Activated T-cell treated with anti-CD3 and anti-CD28 coated beads, Interleukin-2, amount 50 U/mL, for 72 hours (primary cell): ENCODE measurements around the gene RRAD. TPM values are rescaled to one million over a fixed set of nuclear protein-coding genes. Genes with fewer than 3 reads are reported as not detected.
"Not testable (repeated sequence)": the region's sequence is repeated elsewhere in the genome, so short reads cannot be mapped to it uniquely, and the experiment has no call there.

Source experiments
- ATAC-seq, 2 donors: fragments of 150-1000 bp; cut with Tn5 transposase; replicated peaks in 1 of 2; 2 replicates each; pipeline ENCODE4 v1.10.0; 2021; ENCODE audit warnings: moderate library complexity in 2 of 2, mild to moderate bottlenecking in 1 of 2
- DNase-seq, 2 donors: peaks; one replicate each; pipeline ENCODE4 v3.0.0; 2021 to 2022; ENCODE audit warnings: mixed read lengths in 1 of 2
- H3K27ac Mint-ChIP-seq: one replicate; pipeline ENCODE4 v1.8.0; 2022; ENCODE audit warnings: mild to moderate bottlenecking, moderate library complexity, mixed read lengths
- H3K27me3 Mint-ChIP-seq: one replicate; pipeline ENCODE4 v1.8.0; 2022; ENCODE audit warnings: low read depth, mixed read lengths
- H3K36me3 Mint-ChIP-seq, 2 donors: one replicate each; pipeline ENCODE4 v1.8.0; 2022; ENCODE audit warnings: mixed read lengths in 2 of 2, mild to moderate bottlenecking in 1 of 2; ENCODE audit not compliant: insufficient read depth in 2 of 2
- H3K4me1 Mint-ChIP-seq: one replicate; pipeline ENCODE4 v1.8.0; 2022; ENCODE audit warnings: low read depth, mixed read lengths
- H3K4me3 Mint-ChIP-seq, 2 donors: one replicate each; pipeline ENCODE4 v1.8.0; 2022; ENCODE audit warnings: mild to moderate bottlenecking in 2 of 2, mixed read lengths in 2 of 2, moderate library complexity in 2 of 2
- H3K9me3 Mint-ChIP-seq, 2 donors: one replicate each; pipeline ENCODE4 v1.8.0; 2022; ENCODE audit warnings: mixed read lengths in 2 of 2
- total RNA-seq, 2 donors: library from RNA; stranded (reverse); gene quantifications; one replicate each; pipeline ENCODE4 v1.2.3, GENCODE V29; 2022

RRAD gene
- total RNA-seq, 2 donors from 2014 or later, result 1.6 to 3.1 TPM

- peaks cover 51% of the 10 kb centered on the region for H3K4me1 Mint-ChIP-seq
- DNase-seq (peak; percentile 82 to 86), ATAC-seq (peak; percentile 73 to 80)
- peaks cover 6 to 8% of the 10 kb centered on the region in 2 donors for H3K36me3 Mint-ChIP-seq
- H3K27ac Mint-ChIP-seq, result peak overlapping the region; percentile 4
- peak overlapping the region; percentile 86 to 95 for H3K4me3 Mint-ChIP-seq
- H3K27me3 Mint-ChIP-seq, result peaks cover 49% of the 10 kb centered on the region
- H3K9me3 Mint-ChIP-seq, result peaks cover 2 to 8% of the 10 kb centered on the region in 2 donors
These were observed 22.1 kb upstream of the RRAD start for GRCh38 chr16:66947302-66948065.

GRCh38 chr16:66946974-66947301 lies 21.6 kb upstream of the RRAD start:
- Mint-ChIP-seq H3K27ac (peak overlapping the region; percentile 4), H3K9me3 (peaks cover 2 to 8% of the 10 kb centered on the region in 2 donors), H3K27me3 (peaks cover 44% of the 10 kb centered on the region), H3K4me1 (peaks cover 51% of the 10 kb centered on the region), H3K36me3 (peaks cover 6 to 12% of the 10 kb centered on the region in 2 donors), H3K4me3 (peak overlapping the region in 1 of 2 donors; percentile 95)
- ATAC-seq (no peak), DNase-seq (no peak)

- H3K27ac Mint-ChIP-seq, result no peak overlapping the region
These were observed 21.2 kb upstream of the RRAD start for GRCh38 chr16:66946541-66946940.

GRCh38 chr16:66945939-66946338 lies 20.6 kb upstream of the RRAD start:
- ATAC-seq (no peak), DNase-seq (no peak)
- Mint-ChIP-seq H3K4me3 (no peak overlapping the region), H3K4me1 (peaks cover 41% of the 10 kb centered on the region), H3K27me3 (peaks cover 34% of the 10 kb centered on the region), H3K36me3 (peaks cover 2 to 6% of the 10 kb centered on the region in 2 donors), H3K27ac (no peak overlapping the region), H3K9me3 (no peaks in the 10 kb centered on the region)

More at GRCh38 chr16:66946541-66946940, 21.2 kb upstream of the RRAD start:
- no peak for ATAC-seq
- Mint-ChIP-seq H3K9me3 (peaks cover 0 to 5% of the 10 kb centered on the region in 2 donors), H3K4me3 (no peak overlapping the region), H3K27me3 (peaks cover 40% of the 10 kb centered on the region), H3K36me3 (peaks cover 4 to 9% of the 10 kb centered on the region in 2 donors), H3K4me1 (peaks cover 47% of the 10 kb centered on the region)
- no peak for DNase-seq

- not testable (repeated sequence) for H3K4me3 Mint-ChIP-seq, H3K9me3 Mint-ChIP-seq, H3K27ac Mint-ChIP-seq, H3K36me3 Mint-ChIP-seq, DNase-seq, ATAC-seq
- Mint-ChIP-seq H3K4me1 (peaks cover 33% of the 10 kb centered on the region), H3K27me3 (peaks cover 24% of the 10 kb centered on the region)
These were observed 19.6 kb upstream of the RRAD start for GRCh38 chr16:66944971-66945370.

- Mint-ChIP-seq H3K27ac (no peak overlapping the region), H3K4me1 (peaks cover 24% of the 10 kb centered on the region), H3K4me3 (no peak overlapping the region), H3K27me3 (peaks cover 15% of the 10 kb centered on the region), H3K36me3 (peaks cover 2 to 6% of the 10 kb centered on the region in 2 donors), H3K9me3 (no peaks in the 10 kb centered on the region)
- no peak for ATAC-seq
- no peak for DNase-seq
These were observed 18.7 kb upstream of the RRAD start for GRCh38 chr16:66944054-66944441.

- no peak for DNase-seq
- Mint-ChIP-seq H3K4me1 (peaks cover 19% of the 10 kb centered on the region), H3K4me3 (no peak overlapping the region), H3K9me3 (no peaks in the 10 kb centered on the region), H3K27ac (no peak overlapping the region), H3K36me3 (peaks cover 2 to 6% of the 10 kb centered on the region in 2 donors), H3K27me3 (peaks cover 10% of the 10 kb centered on the region)
- ATAC-seq, result no peak
These were observed 18.2 kb upstream of the RRAD start for GRCh38 chr16:66943426-66944053.

GRCh38 chr16:66942981-66943380 lies 17.6 kb upstream of the RRAD start:
- Mint-ChIP-seq H3K36me3 (peaks cover 2 to 6% of the 10 kb centered on the region in 2 donors), H3K27me3 (peaks cover 4% of the 10 kb centered on the region), H3K4me1 (peaks cover 13% of the 10 kb centered on the region), H3K4me3 (no peak overlapping the region), H3K9me3 (no peaks in the 10 kb centered on the region), H3K27ac (no peak overlapping the region)
- no peak for DNase-seq
- no peak for ATAC-seq

GRCh38 chr16:66940236-66940635 lies 14.9 kb upstream of the RRAD start:
- no peak overlapping the region for H3K4me3 Mint-ChIP-seq
- H3K4me1 Mint-ChIP-seq, result peaks cover 17% of the 10 kb centered on the region
- H3K9me3 Mint-ChIP-seq, result no peaks in the 10 kb centered on the region
- ATAC-seq, result no peak
- no peaks in the 10 kb centered on the region for H3K27me3 Mint-ChIP-seq
- peaks cover 2 to 6% of the 10 kb centered on the region in 2 donors for H3K36me3 Mint-ChIP-seq
- no peak overlapping the region for H3K27ac Mint-ChIP-seq
- DNase-seq, result no peak

GRCh38 chr16:66939366-66939765 lies 14.0 kb upstream of the RRAD start:
- peaks cover 2 to 6% of the 10 kb centered on the region in 2 donors for H3K36me3 Mint-ChIP-seq

GRCh38 chr16:66937725-66938337 lies 12.5 kb upstream of the RRAD start:
- ATAC-seq (no peak), DNase-seq (no peak)
- Mint-ChIP-seq H3K36me3 (peaks cover 9 to 18% of the 10 kb centered on the region in 2 donors), H3K4me3 (no peak overlapping the region), H3K4me1 (peaks cover 32% of the 10 kb centered on the region), H3K9me3 (no peaks in the 10 kb centered on the region), H3K27me3 (no peaks in the 10 kb centered on the region), H3K27ac (no peak overlapping the region)

More at GRCh38 chr16:66939366-66939765, 14.0 kb upstream of the RRAD start:
- Mint-ChIP-seq H3K9me3 (no peaks in the 10 kb centered on the region), H3K27me3 (no peaks in the 10 kb centered on the region), H3K4me1 (peaks cover 20% of the 10 kb centered on the region), H3K4me3 (no peak overlapping the region), H3K27ac (no peak overlapping the region)
- ATAC-seq, result no peak
- no peak for DNase-seq

- Mint-ChIP-seq H3K27me3 (no peaks in the 10 kb centered on the region), H3K27ac (no peak overlapping the region), H3K4me3 (peak overlapping the region; percentile 27 to 100), H3K4me1 (peaks cover 40% of the 10 kb centered on the region), H3K36me3 (peaks cover 9 to 19% of the 10 kb centered on the region in 2 donors), H3K9me3 (no peaks in the 10 kb centered on the region)
- DNase-seq, result no peak
- ATAC-seq, result no peak
These were observed 11.7 kb upstream of the RRAD start for GRCh38 chr16:66936889-66937554.

GRCh38 chr16:66936462-66936861 lies 11.1 kb upstream of the RRAD start:
- no peaks in the 10 kb centered on the region for H3K27me3 Mint-ChIP-seq

More at GRCh38 chr16:66936462-66936861, 11.1 kb upstream of the RRAD start:
- Mint-ChIP-seq H3K9me3 (no peaks in the 10 kb centered on the region), H3K27ac (peak overlapping the region; percentile 59), H3K36me3 (peaks cover 9 to 17% of the 10 kb centered on the region in 2 donors), H3K4me3 (peak overlapping the region; percentile 91 to 100), H3K4me1 (peaks cover 45% of the 10 kb centered on the region)
- no peak for DNase-seq
- ATAC-seq, result no peak
